ENCODE results near the gene PRRX1. TPM values are rescaled to one million over a fixed set of nuclear protein-coding genes. Genes with fewer than 3 reads are reported as not detected.

PRRX1 gene
- total RNA-seq, 2 donors from 2014 or later, result 1.5 to 3.0 TPM

- no peak for DNase-seq
- ATAC-seq, result no peak
- intact Hi-C loops (cut with DNase I, micrococcal nuclease), result loop anchor here in 1 of 2 donors (10.0 kb wide), 1 partner anchor 244 kb away; no protein-coding TSS in a partner anchor
Measured at GRCh38 chr1:170680428-170680827, 16.5 kb downstream of the PRRX1 start.

- ATAC-seq (no peak), DNase-seq (no peak)
- intact Hi-C loops (cut with DNase I, micrococcal nuclease), result loop anchor here in 1 of 2 donors (10.0 kb wide), 1 partner anchor 243 kb away; no protein-coding TSS in a partner anchor
Measured at GRCh38 chr1:170682169-170682568, 18.2 kb downstream of the PRRX1 start.

GRCh38 chr1:170682809-170683208 lies 18.9 kb downstream of the PRRX1 start:
- DNase-seq (no peak), ATAC-seq (no peak)
- intact Hi-C loops (cut with DNase I, micrococcal nuclease), result loop anchor here in 1 of 2 donors (10.0 kb wide), 1 partner anchor 242 kb away; no protein-coding TSS in a partner anchor

GRCh38 chr1:170685166-170685565 lies 21.2 kb downstream of the PRRX1 start:
- DNase-seq, result no peak
- ATAC-seq, result no peak
- intact Hi-C loops (cut with DNase I, micrococcal nuclease), result loop anchor here in 1 of 2 donors (10.0 kb wide), 1 partner anchor 240 kb away; no protein-coding TSS in a partner anchor

- ATAC-seq (no peak), DNase-seq (no peak)
- intact Hi-C loops (cut with DNase I, micrococcal nuclease), result loop anchor here in 1 of 2 donors (10.0 kb wide), 1 partner anchor 239 kb away; no protein-coding TSS in a partner anchor
Measured at GRCh38 chr1:170686291-170686690, 22.4 kb downstream of the PRRX1 start.

- ATAC-seq (no peak), DNase-seq (no peak)
- intact Hi-C loops (cut with DNase I, micrococcal nuclease), result loop anchor here in 1 of 2 donors (10.0 kb wide), 1 partner anchor 237 kb away; no protein-coding TSS in a partner anchor
Measured at GRCh38 chr1:170687621-170688020, 23.7 kb downstream of the PRRX1 start.

GRCh38 chr1:170691258-170691657 lies 27.3 kb downstream of the PRRX1 start:
- intact Hi-C loops (cut with DNase I, micrococcal nuclease), result no loop called here

GRCh38 chr1:170692866-170693575 lies 29.1 kb downstream of the PRRX1 start:
- intact Hi-C loops (cut with DNase I, micrococcal nuclease), result no loop called here
- ATAC-seq (no peak), DNase-seq (no peak)

More at GRCh38 chr1:170691258-170691657, 27.3 kb downstream of the PRRX1 start:
- ATAC-seq (no peak), DNase-seq (no peak)

- ATAC-seq (no peak), DNase-seq (no peak)
- intact Hi-C loops (cut with DNase I, micrococcal nuclease), result no loop called here
Measured at GRCh38 chr1:170694172-170694926, 30.4 kb downstream of the PRRX1 start.

- intact Hi-C loops (cut with DNase I, micrococcal nuclease), result no loop called here
- DNase-seq (no peak), ATAC-seq (no peak)
Measured at GRCh38 chr1:170695955-170696590, 32.1 kb downstream of the PRRX1 start.

- DNase-seq, result no peak
- no peak for ATAC-seq
- intact Hi-C loops (cut with DNase I, micrococcal nuclease), result no loop called here
Measured at GRCh38 chr1:170696591-170697290, 32.8 kb downstream of the PRRX1 start.

- ATAC-seq (no peak), DNase-seq (no peak)
- intact Hi-C loops (cut with DNase I, micrococcal nuclease), result no loop called here
Measured at GRCh38 chr1:170697316-170697715, 33.4 kb downstream of the PRRX1 start.

GRCh38 chr1:170698301-170699275 lies 34.7 kb downstream of the PRRX1 start:
- DNase-seq (no peak), ATAC-seq (no peak)
- intact Hi-C loops (cut with DNase I, micrococcal nuclease), result no loop called here

- intact Hi-C loops (cut with DNase I, micrococcal nuclease), result no loop called here
- ATAC-seq, result no peak
- DNase-seq, result no peak
Measured at GRCh38 chr1:170699696-170700095, 35.8 kb downstream of the PRRX1 start.

GRCh38 chr1:170700842-170701615 lies 37.1 kb downstream of the PRRX1 start:
- ATAC-seq (no peak), DNase-seq (no peak)
- intact Hi-C loops (cut with DNase I, micrococcal nuclease), result no loop called here

- DNase-seq (no peak), ATAC-seq (no peak)
- intact Hi-C loops (cut with DNase I, micrococcal nuclease), result no loop called here
Measured at GRCh38 chr1:170701962-170702361, 38.0 kb downstream of the PRRX1 start.

- DNase-seq (no peak), ATAC-seq (no peak)
- intact Hi-C loops (cut with DNase I, micrococcal nuclease), result no loop called here
Measured at GRCh38 chr1:170703591-170703990, 39.7 kb downstream of the PRRX1 start.

Data from left colon (tissue), 2 donors.